GM13977 (cell line): ENCODE measurements around the gene C1orf146.

Experiments used
- DNase-seq: peaks from one replicate; pipeline ENCODE4 v3.0.0; 2012; ENCODE audit warnings: low spot score
- in situ Hi-C: fragments of 300-500 bp; cut with MboI; formaldehyde crosslinking; loops from one replicate; pipeline ENCODE4 v1.12.0; 2022; ENCODE audit warnings: low sequenced_read_pairs, low pct_unique_long_range_greater_than_20kb, mixed read lengths, inconsistent platforms; ENCODE audit not compliant: unreplicated experiment
- TF ChIP-seq, protein P1 (sequence below): IDR thresholded peaks from 2 replicates; pipeline ENCODE4 v1.5.1; 2012; ENCODE audit warnings: mild to moderate bottlenecking, control low read depth; ENCODE audit not compliant: insufficient read depth; ENCODE audit errors: extremely low read depth, missing control alignments

Gene C1orf146

DNA sequence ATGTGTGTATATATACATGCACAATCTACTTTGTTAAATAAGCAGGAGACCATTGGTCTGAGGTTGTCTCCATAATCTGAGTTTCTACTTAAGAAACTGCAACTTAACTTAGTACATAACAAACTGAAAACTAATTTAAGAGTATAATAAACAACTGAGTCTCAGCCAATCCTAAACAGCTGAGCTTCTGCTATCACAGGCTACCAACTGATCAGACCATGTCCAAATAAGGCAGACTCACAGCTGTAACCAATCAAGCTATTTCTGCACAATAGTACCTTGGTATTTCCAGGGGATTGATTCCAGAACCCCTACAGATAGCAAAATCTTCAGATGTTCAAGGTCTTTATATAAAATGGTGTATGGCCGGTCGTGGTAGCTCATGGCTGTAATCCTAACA, 26.0 kb upstream of the C1orf146 start:
- in situ Hi-C loops, result no loop called here
- no peak for DNase-seq
- TF ChIP-seq, protein P1, sequence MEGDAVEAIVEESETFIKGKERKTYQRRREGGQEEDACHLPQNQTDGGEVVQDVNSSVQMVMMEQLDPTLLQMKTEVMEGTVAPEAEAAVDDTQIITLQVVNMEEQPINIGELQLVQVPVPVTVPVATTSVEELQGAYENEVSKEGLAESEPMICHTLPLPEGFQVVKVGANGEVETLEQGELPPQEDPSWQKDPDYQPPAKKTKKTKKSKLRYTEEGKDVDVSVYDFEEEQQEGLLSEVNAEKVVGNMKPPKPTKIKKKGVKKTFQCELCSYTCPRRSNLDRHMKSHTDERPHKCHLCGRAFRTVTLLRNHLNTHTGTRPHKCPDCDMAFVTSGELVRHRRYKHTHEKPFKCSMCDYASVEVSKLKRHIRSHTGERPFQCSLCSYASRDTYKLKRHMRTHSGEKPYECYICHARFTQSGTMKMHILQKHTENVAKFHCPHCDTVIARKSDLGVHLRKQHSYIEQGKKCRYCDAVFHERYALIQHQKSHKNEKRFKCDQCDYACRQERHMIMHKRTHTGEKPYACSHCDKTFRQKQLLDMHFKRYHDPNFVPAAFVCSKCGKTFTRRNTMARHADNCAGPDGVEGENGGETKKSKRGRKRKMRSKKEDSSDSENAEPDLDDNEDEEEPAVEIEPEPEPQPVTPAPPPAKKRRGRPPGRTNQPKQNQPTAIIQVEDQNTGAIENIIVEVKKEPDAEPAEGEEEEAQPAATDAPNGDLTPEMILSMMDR, result no peak

- in situ Hi-C loops, result no loop called here
- TF ChIP-seq, protein P1, result no peak
- DNase-seq, result no peak
Measured at GRCh38 chr1:92192246-92192645, 25.5 kb upstream of the C1orf146 start.

GRCh38 chr1:92194511-92194910, 23.2 kb upstream of the C1orf146 start:
- TF ChIP-seq, protein P1, result no peak
- in situ Hi-C loops, result no loop called here
- DNase-seq, result no peak

- in situ Hi-C loops, result no loop called here
- TF ChIP-seq, protein P1, result no peak
- DNase-seq, result no peak
Measured at GRCh38 chr1:92201973-92202372, 15.7 kb upstream of the C1orf146 start.

DNA sequence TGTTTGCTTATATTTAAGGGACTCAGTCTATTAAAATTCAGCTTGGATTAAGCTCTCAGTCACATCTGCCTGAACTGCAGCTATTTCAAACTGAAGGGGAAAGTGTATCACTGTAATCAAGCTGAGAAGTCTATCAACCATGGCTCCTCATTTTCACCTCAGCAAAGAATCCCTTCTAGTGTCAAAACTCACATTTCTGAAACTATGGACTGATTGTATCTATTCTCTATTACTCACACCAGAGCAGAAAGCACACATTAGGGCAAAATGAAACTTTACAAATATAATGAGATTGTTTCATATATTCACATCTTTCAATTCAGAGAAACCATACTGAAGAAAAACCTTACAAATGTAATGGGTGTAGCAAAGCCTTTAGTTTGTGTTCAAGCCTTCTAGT, 14.6 kb upstream of the C1orf146 start:
- DNase-seq, result no peak
- TF ChIP-seq, protein P1, result no peak
- in situ Hi-C loops, result no loop called here

DNA sequence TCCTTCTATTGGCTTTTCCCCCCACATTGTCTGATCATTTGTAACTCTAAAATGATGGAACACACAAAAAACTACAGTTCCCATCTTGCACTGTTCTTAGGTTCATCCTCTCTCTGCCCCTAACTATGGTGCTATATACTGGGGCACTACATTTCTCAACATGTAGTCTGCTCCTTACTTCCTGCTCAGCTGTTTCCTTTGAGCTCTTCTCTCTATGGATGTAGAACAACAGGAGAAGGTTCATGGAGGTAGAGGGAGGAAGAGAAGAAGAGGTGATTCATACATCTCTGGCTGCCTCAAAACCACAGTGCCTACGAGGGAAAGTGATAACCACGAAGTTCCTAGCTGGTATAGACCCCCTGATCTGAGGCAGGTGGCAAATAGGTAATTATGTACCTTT, 7.0 kb upstream of the C1orf146 start:
- in situ Hi-C loops, result no loop called here
- DNase-seq, result no peak
- TF ChIP-seq, protein P1, result no peak

- DNase-seq, result no peak
- TF ChIP-seq, protein P1, result no peak
- in situ Hi-C loops, result no loop called here
Measured at GRCh38 chr1:92211166-92211565, 6.5 kb upstream of the C1orf146 start.
